ENCODE results near the gene PDE2A.

Gene PDE2A

GRCh38 chr11:72609045-72609444, 65.2 kb downstream of the PDE2A start:
- no peak for DNase-seq

- DNase-seq = no peak
These were observed 66.7 kb downstream of the PDE2A start for GRCh38 chr11:72607496-72607895.

- DNase-seq = no peak
These were observed 67.3 kb downstream of the PDE2A start for GRCh38 chr11:72606748-72607468.

DNA sequence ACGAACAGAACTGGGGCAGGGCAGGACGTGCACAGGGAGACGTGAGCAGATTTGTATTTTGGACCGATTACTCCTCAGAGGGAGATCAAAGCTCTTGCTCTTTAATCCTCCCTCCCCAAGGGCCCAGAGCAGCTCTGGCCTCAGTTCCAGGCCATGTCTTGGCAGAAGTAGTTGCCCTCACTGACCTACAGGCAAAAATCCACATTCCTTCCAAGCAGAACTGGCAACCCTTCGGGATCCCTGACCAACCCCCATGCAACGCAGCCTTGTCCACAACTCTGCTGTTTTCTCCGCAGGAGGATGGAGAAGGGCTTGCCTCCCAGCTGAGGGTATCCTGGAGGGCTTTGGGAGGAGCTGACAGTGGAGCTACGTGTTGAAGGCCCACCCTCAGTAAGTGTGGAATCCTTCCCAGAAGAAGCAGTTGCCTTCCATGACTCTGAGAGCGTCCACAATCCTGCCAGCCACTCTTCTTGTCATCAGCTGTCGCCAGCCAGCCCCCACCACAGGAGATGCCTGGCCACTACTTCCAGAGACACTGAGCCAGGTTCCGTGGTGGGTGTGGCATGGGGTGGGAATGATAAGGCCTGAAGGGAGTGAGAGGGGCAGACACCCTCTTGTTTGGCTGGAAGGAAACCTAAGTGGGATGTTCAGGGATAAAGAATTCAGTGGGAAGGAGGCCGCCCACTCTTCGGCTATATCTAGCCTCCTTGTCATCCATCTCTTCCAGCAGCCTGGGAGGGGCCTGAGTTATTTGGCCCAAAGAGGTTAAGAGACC, 68.1 kb downstream of the PDE2A start:
- DNase-seq = no peak

- DNase-seq = no peak
These were observed 70.0 kb downstream of the PDE2A start for GRCh38 chr11:72604256-72604655.

DNA sequence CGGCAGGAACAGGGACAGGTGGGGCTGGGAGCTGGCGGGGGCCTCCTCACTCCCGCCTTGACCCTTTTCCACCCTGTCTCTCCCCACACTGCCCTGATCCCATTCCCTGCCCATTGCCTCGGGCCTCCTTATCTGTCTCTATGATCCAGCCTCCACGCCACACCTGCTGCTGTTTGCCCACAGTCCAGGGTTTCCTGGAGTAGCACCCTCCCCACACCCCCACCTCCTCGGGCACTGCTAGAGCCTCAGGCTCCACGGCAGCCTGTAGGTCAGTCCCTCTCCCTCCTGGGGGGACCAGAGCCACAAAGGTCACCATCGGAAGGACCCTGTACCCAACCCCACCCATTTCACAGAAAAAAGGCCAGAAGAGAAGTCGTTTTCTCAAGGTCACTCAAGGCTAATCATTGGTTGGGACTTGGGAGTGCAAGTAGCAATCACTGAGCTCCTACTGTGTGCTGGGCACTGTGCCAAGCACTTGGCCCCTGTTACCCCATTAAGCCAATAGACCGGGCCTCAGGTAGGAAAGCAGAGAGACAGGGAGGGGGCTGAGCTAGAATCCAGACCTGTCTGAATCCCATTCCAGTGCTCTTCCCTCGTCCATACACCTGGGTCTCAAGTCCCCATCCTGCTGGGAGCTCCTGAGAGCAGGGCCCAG, 71.8 kb downstream of the PDE2A start:
- DNase-seq = no peak

GRCh38 chr11:72600557-72600956, 73.7 kb downstream of the PDE2A start:
- no peak for DNase-seq

- DNase-seq = no peak
These were observed 74.7 kb downstream of the PDE2A start for GRCh38 chr11:72599325-72600117.

GRCh38 chr11:72598906-72599305, 75.3 kb downstream of the PDE2A start:
- DNase-seq = no peak

DNA sequence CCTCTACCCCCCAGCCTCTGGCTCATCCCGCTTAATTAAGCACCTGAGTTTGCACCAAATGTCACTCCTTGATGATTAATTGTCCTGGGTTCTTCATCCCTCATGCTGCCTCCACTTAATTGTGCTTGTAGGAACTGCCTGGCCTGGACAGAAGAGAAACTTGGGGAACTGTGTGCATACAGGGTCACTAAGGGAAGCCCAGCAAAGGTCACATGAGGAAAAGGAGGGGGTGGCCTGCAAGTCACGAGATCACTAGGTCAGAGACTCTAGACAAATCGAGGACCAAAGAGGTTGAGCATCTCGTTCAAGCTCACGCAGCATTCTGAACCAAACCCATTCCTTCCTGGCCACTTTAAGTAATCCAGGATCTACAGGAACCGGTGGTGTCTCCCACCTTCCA, 75.8 kb downstream of the PDE2A start:
- DNase-seq = no peak

DNA sequence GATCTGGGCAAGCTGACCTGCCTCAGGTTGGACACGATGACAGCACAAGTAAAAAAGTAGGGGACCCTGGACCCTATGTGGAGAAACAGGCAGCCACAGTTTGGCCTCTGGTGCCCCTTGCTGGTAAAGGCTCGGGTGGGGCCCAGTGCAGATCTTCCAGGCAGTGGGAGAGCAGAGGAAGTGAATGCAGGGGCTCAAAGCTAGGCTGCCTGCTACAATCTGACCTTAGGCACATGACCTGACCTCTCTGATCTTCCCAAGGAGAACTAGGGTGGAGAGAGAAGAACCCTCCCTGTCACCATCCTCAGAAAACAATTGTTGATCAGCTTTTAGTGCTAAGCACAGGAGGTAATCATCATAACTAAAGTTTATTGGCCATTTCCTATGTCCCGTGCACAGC, 76.5 kb downstream of the PDE2A start:
- no peak for DNase-seq

DNA sequence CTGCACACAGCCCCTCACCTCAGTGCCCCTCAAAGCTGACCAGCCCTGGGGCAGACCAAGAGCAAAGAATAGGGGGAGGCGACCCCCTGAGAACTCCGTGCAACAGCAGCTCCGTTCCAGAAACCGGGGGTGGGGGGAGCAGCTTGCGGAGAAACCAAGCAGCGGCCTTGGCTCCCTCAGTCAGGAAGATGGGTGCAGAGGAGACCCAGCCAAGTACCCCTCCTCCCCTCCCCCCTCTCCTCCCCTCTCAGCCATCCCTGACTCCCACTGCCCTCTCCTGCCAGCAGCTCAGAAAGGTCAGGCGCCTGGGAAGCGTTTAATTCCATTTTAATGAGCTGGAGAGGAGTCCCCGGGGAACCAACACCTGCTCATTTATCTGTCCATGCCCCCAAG, 78.9 kb downstream of the PDE2A start:
- DNase-seq = no peak

GRCh38 chr11:72594493-72595291, 79.5 kb downstream of the PDE2A start:
- DNase-seq = no peak

DNA sequence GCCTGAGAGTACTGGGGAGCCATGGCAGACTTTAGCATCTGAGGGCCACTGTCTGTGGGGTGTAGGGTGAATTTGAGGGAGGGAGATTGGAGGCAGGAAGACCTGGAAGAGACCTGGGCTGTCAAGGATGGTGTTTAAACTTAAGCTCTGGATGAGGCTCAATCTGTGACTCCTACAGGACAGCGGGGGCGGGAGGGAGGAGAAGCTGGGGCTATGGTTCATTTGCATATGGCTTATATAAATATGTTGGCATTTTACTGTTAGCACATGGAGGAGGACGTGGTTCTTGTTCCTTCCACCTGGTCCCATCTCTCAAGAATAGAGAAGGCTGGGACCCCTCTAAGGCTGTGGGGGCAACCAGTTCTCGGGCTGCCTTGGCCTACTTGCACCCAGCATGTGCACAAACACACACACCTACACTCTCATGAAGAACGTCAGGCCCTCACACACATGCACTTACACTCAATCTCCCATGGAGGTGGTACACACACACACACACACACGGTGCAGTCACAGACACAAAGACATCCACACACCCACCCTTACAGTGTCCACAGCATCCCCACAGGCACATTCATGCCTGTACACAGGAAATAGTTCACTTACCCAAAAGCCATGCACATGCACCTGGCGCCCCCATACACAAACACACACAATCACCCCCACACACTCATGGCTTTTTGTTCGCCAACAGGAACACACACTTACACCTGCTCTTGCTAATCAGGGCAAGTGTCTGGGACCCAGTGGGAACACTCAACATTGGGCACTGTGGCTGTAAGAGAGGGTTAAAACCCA, 81.3 kb downstream of the PDE2A start:
- DNase-seq = no peak

- peak; percentile 26 to 29 for DNase-seq
These were observed 82.3 kb downstream of the PDE2A start for GRCh38 chr11:72591785-72592502.

DNA sequence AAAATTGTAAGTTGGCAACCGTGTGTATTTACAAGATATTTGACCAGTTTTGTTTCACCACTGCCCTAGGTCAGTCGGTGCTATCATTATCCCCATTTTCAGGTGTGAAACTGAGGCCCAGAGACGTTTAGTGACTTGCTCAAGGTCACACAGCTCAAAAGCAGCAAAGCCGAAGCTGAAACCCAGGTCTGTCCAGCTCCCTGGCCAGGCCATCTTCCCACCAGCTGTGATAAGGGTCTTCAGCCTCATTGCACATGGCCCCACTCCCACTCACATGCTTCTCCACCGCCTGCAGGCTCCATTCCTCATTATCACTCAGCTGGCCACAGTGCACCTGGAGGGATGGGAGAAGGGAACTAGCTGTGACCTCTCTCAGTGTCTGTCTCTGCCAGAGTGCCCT, 83.2 kb downstream of the PDE2A start:
- no peak for DNase-seq

DNA sequence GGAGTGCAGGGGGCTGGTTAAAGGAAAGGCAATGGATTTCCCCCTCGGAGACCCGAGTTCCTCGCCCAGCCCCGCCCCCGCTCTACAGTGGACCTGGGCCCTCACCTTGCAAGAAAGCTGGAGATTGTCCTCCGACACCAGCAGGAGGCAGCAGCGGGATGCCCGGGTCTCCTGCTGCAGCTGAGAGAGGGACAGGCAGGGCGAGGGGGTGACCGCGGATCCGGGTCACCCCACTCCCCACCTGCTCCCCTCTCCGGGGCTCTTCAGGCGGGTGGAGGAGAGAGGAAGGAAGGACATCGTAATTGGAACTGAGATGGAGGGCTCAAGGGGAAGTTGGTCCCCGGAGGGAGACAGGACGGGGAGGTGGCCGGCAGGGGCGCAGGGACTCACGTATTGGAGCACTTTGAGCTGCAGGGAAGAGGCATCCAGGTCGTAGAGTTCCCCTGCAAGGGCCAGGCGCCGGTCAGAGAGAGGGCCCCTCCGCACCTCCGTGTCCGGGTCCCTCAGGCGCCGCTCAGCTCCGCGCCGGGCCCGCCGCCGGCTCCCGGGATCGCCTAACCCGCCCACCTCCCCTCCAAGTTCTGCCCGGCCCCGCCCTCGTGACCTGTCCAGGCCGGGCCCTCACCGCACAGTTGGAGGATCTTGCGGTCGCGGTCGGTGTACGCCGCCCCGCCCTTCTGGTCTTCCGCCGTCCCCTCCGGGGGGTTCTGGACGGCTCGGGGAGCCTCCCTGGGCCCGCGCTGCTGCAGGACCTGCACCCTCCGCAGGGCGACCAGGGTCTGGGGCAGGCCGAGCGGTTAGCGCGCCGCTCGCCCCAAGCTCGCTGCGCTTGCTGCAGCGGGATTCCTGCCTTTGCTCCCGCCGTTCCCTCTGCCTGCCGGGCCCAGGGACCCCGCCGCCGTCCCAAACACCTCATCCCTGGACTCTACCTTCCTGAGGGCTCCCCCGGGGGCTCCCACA, 84.1 kb downstream of the PDE2A start:
- peak; percentile 28 to 31 for DNase-seq

DNA sequence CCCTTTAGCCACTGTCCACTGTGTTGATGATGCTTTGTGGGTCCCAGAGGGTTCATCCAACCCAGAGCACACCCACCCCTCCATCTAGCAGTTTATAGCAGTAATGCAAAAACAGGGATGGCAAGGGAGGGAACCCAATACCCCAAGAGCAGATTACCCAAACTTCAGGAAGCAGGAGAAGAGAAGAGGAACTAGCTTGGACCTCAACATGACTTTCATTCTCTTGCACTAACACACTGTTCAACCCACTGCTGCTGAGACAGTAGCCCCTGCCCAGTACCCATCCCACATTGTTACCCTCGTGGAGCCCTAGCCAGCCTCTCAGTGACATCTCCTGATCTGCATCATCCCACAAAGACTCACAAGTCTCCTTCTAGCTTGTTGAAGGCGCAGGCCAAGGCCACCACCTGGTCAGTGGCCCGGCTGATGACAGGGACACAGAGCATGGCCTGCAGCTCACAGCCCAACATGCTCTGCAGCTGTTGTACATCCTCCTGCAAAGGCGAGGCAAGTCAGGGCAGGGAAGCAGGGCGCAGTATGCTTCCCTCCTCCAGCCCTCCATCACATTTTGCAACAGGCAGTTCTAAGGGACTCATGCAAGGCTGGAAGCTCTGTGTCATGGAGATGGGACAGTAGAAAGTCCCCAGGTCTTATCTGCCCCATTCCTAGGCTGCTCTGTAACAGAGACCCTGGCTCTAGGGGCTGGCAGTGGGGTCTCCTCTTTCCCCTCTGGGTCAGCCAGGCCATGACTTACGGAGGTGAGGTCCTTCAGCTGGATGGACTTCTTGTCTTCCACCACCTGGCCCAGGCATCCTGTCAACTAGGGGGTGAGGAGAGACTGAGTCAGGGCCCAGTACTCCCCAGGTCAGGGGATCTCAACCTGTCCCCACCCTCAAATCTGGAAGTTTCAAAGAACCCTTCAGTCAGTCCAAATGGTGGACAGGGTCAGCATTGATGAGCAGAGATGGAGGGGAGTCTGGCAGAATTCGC, 85.5 kb downstream of the PDE2A start:
- no peak for DNase-seq
